Esophagus mucosa (tissue), 1 donor: ENCODE measurements around the gene UACA. TPM values are rescaled to one million over a fixed set of nuclear protein-coding genes. Genes with fewer than 3 reads are reported as not detected.
"Not testable (repeated sequence)": the region's sequence is repeated elsewhere in the genome, so short reads cannot be mapped to it uniquely, and the experiment has no call there.

Source experiments
- ATAC-seq: fragments of 200-7000 bp; cut with Tn5 transposase; one replicate; pipeline ENCODE4 v1.9.1; 2020
- total RNA-seq: library from RNA; stranded (reverse); gene quantifications from one replicate; pipeline ENCODE4 v1.2.4, GENCODE V29; 2023
- donor health status: DM: yes; HTN: yes; CAD: no.

The UACA gene
- 33.4 TPM for total RNA-seq

GRCh38 chr15:70763120-70763949 is at the start of gene UACA:
Gene UACA (minus strand): TSS chr15:70763558. CDS start chr15:70763407, 151 bp downstream.
- peak; percentile 99 for ATAC-seq

GRCh38 chr15:70812827-70813364 is 49.5 kb upstream of the UACA start:
- ATAC-seq: no peak

- peak; percentile 17 for ATAC-seq
Measured at GRCh38 chr15:70810916-70811578, 47.7 kb upstream of the UACA start.

- ATAC-seq: no peak
Measured at GRCh38 chr15:70806992-70807712, 43.8 kb upstream of the UACA start.

GRCh38 chr15:70804388-70804787 is 41.0 kb upstream of the UACA start:
- ATAC-seq: not testable (repeated sequence)

DNA sequence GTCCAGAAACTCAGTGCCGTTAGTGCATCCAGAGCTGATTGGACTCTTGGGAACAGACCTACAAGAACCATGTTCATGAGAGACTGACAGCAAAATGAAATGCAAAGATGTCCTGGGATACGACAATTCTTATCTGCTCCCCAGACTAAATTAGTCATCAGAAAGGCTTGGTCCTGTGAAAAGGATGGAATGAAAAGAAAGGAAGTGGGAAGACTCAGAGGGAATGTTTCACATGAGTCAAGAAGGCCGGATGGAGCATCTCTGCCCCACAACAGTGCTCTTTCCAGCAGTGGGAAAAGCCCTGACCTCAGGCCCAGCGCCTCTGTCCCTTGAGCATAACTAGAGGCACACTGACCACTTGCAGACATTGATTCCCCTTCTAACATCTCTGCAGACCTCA is 39.3 kb upstream of the UACA start:
- ATAC-seq: no peak

- ATAC-seq: no peak
Measured at GRCh38 chr15:70801109-70801508, 37.8 kb upstream of the UACA start.

DNA sequence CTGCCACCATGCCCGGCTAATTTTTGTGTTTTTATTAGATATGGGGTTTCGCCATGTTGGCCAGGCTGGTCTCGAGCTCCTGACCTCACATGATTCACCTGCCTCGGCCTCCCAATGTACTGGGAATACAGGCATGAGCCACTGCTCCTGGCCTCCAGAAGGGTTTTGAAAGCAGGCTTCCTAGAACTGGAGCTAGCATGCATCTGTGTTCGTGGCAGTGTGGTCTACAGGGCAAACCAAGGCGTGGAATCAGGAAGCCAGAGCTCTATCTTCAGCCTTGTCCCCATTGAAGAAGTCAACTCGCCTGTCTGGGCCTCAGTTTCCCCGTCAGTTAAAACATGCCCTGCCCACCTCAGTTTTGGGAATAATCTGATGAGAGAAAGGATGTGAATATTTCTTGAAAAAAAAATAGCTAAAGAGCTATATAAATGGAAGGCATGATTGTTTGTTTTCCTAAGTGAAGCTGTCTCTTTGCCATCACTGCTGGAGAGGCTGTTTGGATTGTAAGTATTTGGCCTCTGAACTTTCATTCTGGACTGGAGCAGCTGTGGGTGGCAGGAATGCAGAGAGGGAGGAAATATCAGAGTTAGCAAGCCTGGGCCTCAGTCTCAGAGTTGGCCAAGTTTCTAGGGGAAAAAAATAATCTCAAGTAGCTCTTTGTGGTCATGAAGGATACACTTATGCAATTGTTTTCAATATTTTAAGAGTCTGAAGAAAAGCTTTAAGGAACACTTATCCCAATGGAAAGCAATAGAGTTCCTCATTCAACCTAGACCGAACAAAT is 36.5 kb upstream of the UACA start:
- ATAC-seq: no peak

DNA sequence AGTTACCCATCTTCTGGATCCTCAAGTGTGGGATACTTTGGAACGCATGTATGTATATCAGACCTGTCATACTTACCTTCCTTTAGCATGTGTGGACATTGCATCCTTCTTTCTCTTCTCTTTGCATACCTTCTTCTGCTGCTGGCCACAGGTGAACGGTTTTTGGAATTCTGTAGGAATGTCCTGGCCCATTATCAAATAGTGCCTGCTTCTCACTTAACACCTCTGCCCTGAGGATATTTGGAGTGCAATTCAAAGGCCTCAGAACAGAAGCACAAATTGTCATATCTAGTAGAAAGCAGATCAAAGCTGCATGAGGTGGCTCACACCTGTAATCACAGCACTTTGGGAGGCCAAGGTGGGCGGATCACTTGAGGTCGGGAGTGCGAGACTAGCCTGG is 34.1 kb upstream of the UACA start:
- ATAC-seq: no peak

DNA sequence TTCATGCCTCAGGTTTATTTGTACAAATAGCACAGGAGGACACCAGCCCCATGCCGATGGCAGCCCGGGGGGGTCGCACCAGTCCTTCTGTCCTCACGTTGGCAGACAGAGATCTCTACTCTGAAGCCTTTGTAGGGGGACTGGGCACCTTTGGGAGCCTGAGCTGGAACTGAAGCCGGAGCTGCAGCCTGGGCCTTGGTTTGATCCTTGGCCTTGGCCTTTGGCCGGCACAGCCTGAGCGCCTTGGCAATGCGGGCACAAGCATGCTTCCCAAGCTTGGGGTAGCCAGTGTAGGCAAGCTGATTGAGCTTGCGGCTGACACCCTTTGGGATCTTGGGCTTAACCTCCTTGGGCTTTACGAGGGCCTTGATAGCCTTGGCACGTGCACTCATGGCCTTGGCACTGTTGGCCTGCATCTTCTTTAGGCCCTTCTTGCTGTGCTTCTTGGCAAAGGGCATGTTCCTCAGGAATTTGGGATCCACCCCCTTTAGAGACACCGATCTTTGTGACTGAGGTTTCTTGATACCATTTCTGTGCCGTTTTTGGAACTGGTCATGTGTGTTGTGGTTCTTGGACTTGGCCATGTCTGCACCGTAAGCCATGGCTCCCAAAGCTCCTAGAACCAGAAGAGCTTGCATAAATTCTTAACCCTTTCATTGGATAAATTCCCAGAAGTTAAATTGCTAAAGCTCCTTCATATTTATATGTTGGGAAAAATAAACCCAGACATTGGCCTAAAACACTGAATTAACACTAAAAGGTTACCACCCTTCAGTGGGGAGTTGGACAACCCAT is 33.4 kb upstream of the UACA start:
- no peak for ATAC-seq

- peak; percentile 73 for ATAC-seq
Measured at GRCh38 chr15:70795311-70795665, 31.9 kb upstream of the UACA start.

DNA sequence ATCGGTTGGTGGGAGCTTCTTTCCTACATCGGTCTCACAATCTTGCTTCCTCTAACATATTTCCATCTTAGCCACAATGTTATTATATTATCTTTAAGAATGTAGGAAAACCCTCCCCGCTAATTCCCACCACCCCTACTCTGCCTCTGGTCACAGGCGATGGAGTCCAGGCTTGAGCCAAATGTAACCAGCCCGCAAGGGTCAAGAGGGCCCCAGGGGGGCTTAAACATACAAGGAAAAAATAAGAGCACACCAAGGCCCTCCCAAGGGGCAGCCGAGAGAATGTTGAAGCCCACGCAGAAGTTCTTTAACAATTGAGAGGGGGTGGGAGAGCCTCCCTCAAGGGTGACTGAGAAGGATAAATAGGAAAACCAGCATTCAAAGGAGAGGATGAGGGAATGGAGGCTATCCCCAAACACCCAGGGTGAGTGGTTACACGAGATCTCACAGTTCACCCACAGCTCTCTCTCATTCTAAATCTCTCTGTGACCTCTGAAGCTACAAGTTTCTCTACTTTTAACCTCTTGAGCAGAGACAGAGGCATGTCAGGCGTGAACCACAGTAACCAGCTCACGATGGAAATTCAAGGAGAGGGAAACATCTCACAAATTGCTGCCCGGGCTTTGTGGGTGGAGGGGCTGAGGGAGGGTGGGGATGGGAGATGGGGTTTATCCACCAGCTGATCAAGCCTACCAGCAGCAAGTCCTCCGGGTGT is 31.4 kb upstream of the UACA start:
- ATAC-seq: no peak

DNA sequence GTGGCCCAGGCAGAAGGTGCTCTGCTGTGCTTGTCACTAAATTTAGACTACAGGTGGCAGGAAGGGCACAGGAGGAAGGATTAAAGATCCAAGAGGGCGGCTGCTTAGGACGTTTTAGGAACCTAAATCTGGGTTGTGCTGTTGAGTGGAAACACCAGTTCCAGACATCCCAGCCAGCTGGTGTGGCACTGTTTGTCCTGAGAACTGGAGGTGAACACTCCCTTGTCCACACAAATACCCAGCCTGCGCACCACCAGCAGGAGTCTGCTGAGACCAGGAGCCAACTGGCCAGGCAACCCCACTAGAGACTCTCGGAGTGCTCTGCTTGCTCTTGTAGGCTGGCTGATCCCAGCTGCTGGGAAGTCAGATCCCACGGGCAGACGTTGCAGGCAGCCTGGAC is 30.3 kb upstream of the UACA start:
- no peak for ATAC-seq

- no peak for ATAC-seq
Measured at GRCh38 chr15:70792171-70792573, 28.8 kb upstream of the UACA start.

DNA sequence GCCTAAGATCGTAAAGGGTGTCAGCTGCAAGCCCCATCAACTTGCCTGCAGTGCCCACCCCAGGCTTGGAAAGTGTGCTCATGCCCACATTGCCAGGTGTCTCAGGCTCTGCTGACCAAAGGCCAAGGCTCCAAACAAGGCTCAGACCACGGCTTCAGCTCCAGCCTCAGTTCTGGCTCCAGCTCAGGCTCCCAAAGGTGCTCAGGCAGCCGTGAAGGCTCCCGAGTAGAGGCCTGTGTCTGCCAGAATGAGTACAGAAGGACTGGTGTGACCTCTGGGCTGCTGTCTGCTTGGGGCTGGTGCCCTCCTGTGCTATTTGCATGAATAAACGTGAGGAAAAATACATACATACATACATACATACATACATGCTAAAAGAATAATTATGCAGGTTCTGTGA is 27.9 kb upstream of the UACA start:
- no peak for ATAC-seq

DNA sequence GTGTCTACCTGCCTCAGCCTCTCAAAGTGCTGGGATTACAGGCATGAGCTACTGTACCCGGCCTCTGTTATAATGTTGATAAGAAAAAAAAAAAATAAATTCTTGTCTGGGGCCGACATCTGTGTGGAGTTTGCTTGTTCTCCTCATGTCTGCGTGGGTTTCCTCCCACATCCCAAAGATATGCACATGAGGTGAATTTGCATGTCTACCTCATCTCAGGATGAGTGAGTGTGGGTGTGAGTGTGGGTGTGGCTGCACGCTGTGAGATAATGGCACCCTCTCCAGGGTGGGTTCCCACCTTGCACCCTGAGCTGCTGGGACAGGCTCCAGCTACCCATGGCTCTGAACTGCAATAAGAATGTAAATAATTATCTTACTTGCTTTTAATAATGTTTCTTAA is 25.9 kb upstream of the UACA start:
- peak; percentile 34 for ATAC-seq

DNA sequence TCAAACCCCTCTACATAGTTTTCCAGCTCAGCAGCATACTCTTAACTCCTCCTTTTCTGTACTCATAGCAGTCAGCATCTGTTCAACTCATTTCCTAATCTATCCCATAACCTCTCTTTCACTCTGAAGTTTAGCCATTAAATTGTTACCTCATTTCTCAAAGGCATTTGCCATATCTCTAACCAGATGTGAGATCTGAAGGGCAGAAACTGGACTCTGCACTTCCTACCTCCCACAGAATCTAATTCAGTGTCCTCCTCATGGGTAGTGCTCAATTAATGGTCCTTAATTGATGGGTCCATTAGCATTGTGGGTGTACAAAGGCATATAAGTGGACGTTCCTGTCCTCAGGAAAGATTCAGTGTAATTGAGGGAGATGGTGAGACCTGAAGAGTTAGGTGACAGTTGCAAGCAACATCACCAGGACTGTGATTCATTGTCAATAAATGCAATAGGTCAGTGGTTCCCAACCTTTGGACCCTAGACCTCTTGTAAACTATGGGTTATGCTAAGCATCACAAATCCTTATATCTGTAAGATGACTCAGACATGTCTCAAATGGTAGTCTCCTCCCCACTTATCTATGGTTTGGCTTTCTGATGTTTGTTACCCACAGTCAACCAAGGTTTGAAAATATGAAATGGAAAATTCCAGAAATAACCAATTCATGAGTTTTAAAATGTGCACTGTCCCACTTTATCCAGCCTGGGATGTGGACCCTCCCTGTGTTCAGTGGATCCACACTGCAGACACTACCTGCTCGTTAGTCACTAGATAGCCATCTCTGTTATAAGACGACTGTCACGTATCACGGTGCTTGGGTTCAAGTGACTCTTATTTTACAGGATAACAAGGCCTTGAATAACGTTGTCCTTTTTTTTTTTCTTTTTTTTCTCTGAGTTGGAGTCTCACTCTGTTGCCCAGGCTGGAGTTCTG is 25.0 kb upstream of the UACA start:
- ATAC-seq: no peak

DNA sequence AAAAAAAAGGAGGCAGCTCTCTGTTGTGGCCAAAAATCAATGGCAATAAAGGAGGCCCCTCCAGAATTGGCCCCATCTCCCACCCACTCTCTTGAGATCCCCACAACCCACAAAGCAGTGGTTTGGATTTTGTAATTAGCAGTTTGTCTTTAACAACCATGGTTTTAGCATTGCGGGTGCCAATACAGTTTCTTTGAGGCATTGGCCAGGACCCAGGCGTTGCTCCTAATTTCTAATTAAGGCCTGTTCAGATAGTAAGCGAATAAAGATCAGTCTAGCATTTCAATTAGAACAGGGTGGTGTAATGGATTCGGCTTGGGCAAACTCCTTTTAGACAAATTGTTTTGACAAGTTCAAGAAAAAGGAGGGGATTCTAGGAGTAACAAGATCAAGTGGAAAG is 23.6 kb upstream of the UACA start:
- no peak for ATAC-seq

- peak; percentile 61 for ATAC-seq
Measured at GRCh38 chr15:70783610-70784022, 20.3 kb upstream of the UACA start.

DNA sequence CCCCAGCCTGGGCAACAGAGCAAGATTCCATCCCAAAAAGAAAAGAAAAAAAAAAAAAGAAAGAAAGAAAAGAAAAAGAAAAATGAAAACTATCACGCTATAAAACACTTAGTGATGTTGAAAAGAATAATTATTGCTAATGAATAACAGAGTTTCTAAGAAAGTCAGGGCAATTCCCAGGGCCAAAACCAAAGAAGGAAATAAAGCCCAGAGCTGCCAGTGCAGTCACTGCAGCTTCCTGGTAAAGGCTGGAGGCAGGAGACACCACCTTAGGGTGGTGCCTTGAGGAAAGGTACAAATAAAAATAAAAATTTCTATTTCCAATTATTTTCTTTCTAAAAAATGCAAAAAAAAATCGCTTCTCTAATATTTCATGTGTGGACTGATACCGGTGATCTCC is 19.7 kb upstream of the UACA start:
- no peak for ATAC-seq
